ENCODE measurements around the gene FBXO45. TPM values are rescaled to one million over a fixed set of nuclear protein-coding genes. Genes with fewer than 3 reads are reported as not detected.

FBXO45 gene
- total and polyA plus RNA-seq, 2 of the 13 experiments (the other 11 are each of a cell fraction or from before 2014, with no cell fraction given): 7.0 to 12.1 TPM

DNA sequence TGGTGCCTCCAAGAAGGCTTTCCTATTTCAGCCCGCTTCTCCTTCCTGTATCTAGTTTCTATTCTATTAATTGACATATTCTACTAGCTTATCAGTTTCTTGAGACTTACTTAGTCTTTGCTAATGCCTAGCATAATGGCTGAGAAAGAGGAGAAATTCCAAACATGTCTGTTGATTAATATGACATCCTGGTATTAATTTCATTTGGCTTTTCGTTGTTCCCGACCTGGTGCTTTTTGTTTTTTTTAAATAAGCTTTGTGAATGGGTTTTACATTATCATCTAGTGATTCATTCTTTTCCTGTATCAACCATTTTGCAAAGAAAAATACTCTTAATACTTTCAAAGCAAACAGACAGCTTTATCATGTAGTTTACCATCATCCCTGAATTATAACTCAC lies 13.2 kb upstream of the FBXO45 start:
- H3K4me3 ChIP-seq (replicated peaks in 1 of 3; ENCODE audit: insufficient read depth in 1 of 3, low read depth in 2 of 3, low read length in 3 of 3): no peak overlapping the region
- no peak for FAIRE-seq
- H3K27me3 ChIP-seq (ENCODE audit: control insufficient read depth in 1 of 2, insufficient read depth in 2 of 2, low read length in 2 of 2): no peaks in the 10 kb centered on the region
- no peak for ATAC-seq
- H3K4me1 ChIP-seq (ENCODE audit: insufficient read depth, low read length): no peaks in the 10 kb centered on the region
- BruUV-seq (replicated peaks): no TSS peak
- H4K20me1 ChIP-seq (ENCODE audit: insufficient read depth, low read length): no peaks in the 10 kb centered on the region
- WGBS (ENCODE audit: low lambda C conversion rate): 98% methylated on average over 3 of the region's 3 CpGs
- peaks cover 4% of the 10 kb centered on the region; the same call in 1 of the 2 replicates for H3K9me3 ChIP-seq (ENCODE audit: low read length)
- intact Hi-C loops (cut with micrococcal nuclease; ENCODE audit: unreplicated experiment): no loop called here
- H2AFZ ChIP-seq (ENCODE audit: low read length): no peak overlapping the region
- ChIA-PET POLR2A (no interaction called here), CTCF (ENCODE audit: low intra/inter-chr PET ratio, low total read pairs) (no interaction called here)
- no peak overlapping the region for H3K4me2 ChIP-seq (ENCODE audit: low read depth, low read length)
- H3K27ac ChIP-seq (ENCODE audit: extremely low read length, insufficient read depth, low read length): no peak overlapping the region
- no peak overlapping the region for H3K9ac ChIP-seq (ENCODE audit: insufficient read depth, low read depth, low read length)
- in situ Hi-C loops (cut with HindIII; ENCODE audit: extremely low pct_ligation_motif_present, low pct_unique_long_range_greater_than_20kb): no loop called here
- H3K36me3 ChIP-seq (replicated peaks in 1 of 2; ENCODE audit: control insufficient read depth in 1 of 2, insufficient read depth in 2 of 2, low read length in 2 of 2): no peaks in the 10 kb centered on the region
- H3K79me2 ChIP-seq (ENCODE audit: insufficient read depth, low read length): no peaks in the 10 kb centered on the region
- TF ChIP-seq RBFOX2 (IDR thresholded peaks at IDR 0.05; ENCODE audit: low read depth, low read length): no peak
- TF ChIP-seq ATRX (CRISPR knock-in tag; IDR thresholded peaks at IDR 0.05; ENCODE audit: borderline replicate concordance): no peak
- no peak for TF ChIP-seq ZNF335 (CRISPR knock-in tag; IDR thresholded peaks at IDR 0.05)
- no peak for TF ChIP-seq PCBP1 (IDR thresholded peaks at IDR 0.05; ENCODE audit: borderline replicate concordance, low read depth, low read length)
- TF ChIP-seq KAT8 (CRISPR knock-in tag; IDR thresholded peaks at IDR 0.05): no peak
- no peak for TF ChIP-seq ZNF333 (CRISPR knock-in tag; IDR thresholded peaks at IDR 0.05; ENCODE audit: borderline replicate concordance)
- DNase-seq (ENCODE audit: low spot score): no peak

DNA sequence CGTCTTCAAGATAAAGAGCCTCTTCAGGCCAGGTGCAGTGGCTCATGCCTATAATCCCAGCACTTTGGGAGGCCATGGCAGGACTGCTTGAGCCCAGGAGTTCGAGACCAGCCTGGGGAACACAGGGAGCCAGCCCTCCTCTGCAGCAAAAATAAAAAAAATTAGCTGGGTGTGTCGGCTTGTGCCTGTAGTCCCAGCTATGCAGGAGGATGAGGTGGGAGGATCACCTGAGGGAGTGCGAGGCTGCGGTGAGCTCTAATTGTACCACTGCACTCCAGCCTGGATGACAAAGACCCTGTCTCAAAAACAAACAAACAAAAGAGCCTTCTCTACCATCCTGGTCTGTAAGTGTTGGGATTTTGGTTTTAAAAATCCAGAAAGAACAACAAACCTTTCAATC lies 11.2 kb upstream of the FBXO45 start:
- FAIRE-seq: no peak

More for the DNA sequence above, 11.2 kb upstream of the FBXO45 start:
- Histone ChIP-seq H3K4me2 (ENCODE audit: low read depth, low read length) (no peak overlapping the region), H3K4me3 (replicated peaks in 1 of 3; ENCODE audit: insufficient read depth in 1 of 3, low read depth in 2 of 3, low read length in 3 of 3) (no peak overlapping the region), H3K79me2 (ENCODE audit: insufficient read depth, low read length) (no peaks in the 10 kb centered on the region), H3K9ac (ENCODE audit: insufficient read depth, low read depth, low read length) (no peak overlapping the region), H3K4me1 (ENCODE audit: insufficient read depth, low read length) (no peaks in the 10 kb centered on the region), H2AFZ (ENCODE audit: low read length) (no peak overlapping the region), H3K27ac (ENCODE audit: extremely low read length, insufficient read depth, low read length) (no peak overlapping the region), H4K20me1 (ENCODE audit: insufficient read depth, low read length) (no peaks in the 10 kb centered on the region), H3K27me3 (ENCODE audit: control insufficient read depth in 1 of 2, insufficient read depth in 2 of 2, low read length in 2 of 2) (no peaks in the 10 kb centered on the region), H3K9me3 (ENCODE audit: low read length) (no peaks in the 10 kb centered on the region), H3K36me3 (replicated peaks in 1 of 2; ENCODE audit: control insufficient read depth in 1 of 2, insufficient read depth in 2 of 2, low read length in 2 of 2) (peaks cover 2 to 6% of the 10 kb centered on the region in 2 experiments; a peak in 1 of 5 replicates)
- BruUV-seq (replicated peaks): no TSS peak
- DNase-seq (ENCODE audit: low spot score) (no peak), ATAC-seq (no peak)
- CTCF ChIA-PET (ENCODE audit: low intra/inter-chr PET ratio, low total read pairs): no interaction called here
- intact Hi-C loops (cut with micrococcal nuclease; ENCODE audit: unreplicated experiment) (no loop called here), in situ Hi-C loops (cut with HindIII; ENCODE audit: extremely low pct_ligation_motif_present, low pct_unique_long_range_greater_than_20kb) (no loop called here)
- no peak for TF ChIP-seq ZNF788 (CRISPR knock-in tag; IDR thresholded peaks at IDR 0.05; ENCODE audit: borderline replicate concordance)
- TF ChIP-seq ZNF761 (CRISPR knock-in tag; conservative IDR thresholded peaks at IDR 0.05): no peak
- TF ChIP-seq ZNF543 (CRISPR knock-in tag; IDR thresholded peaks at IDR 0.05): no peak
- POLR2A ChIA-PET: no interaction called here
- WGBS (ENCODE audit: low lambda C conversion rate): 96% methylated on average over 5 of the region's 5 CpGs
